Spleen (tissue), 11 donors: ENCODE measurements around the gene RHOU. TPM values are rescaled to one million over a fixed set of nuclear protein-coding genes. Genes with fewer than 3 reads are reported as not detected.

Experiments
- DNase-seq: peaks from one replicate; pipeline ENCODE4 v3.0.0-alpha.2; 2020
- H3K27ac ChIP-seq, 8 donors: fragments of 200-600 bp; sonication (generic) in 7 of 8; 1 replicate in 4 of 8; 2 replicates in 4 of 8; pipeline versions ENCODE4 v1.5.0 to v1.8.0; 2016 to 2021; ENCODE audit warnings: inconsistent platforms in 4 of 8, mild to moderate bottlenecking in 4 of 8, moderate library complexity in 1 of 8
- H3K27me3 ChIP-seq, 7 donors: fragments of 200-600 bp; sonication (generic) in 6 of 7; replicated peaks in 1 of 7; 1 replicate in 4 of 7; 2 replicates in 3 of 7; pipeline versions ENCODE4 v1.5.0 to v1.8.0; 2016 to 2021; ENCODE audit warnings: inconsistent platforms in 3 of 7, mild to moderate bottlenecking in 1 of 7
- H3K36me3 ChIP-seq, 6 donors: fragments of 200-600 bp; sonication (generic) in 5 of 6; 1 replicate in 4 of 6; 2 replicates in 2 of 6; pipeline versions ENCODE4 v1.5.0 to v1.8.0; 2016 to 2021; ENCODE audit warnings: inconsistent platforms in 2 of 6
- H3K4me1 ChIP-seq, 6 donors: fragments of 200-600 bp; sonication (generic) in 5 of 6; 1 replicate in 3 of 6; 2 replicates in 3 of 6; pipeline versions ENCODE4 v1.5.0 to v1.8.0; 2016 to 2021; ENCODE audit warnings: inconsistent platforms in 3 of 6
- H3K4me3 ChIP-seq, 8 donors: fragments of 200-600 bp; sonication (generic) in 7 of 8; 1 replicate in 4 of 8; 2 replicates in 4 of 8; pipeline versions ENCODE4 v1.5.0 to v1.8.0; 2016 to 2021; ENCODE audit warnings: inconsistent platforms in 4 of 8, mild to moderate bottlenecking in 4 of 8, moderate library complexity in 2 of 8
- H3K9me3 ChIP-seq, 8 donors: fragments of 200-600 bp; sonication (generic) in 7 of 8; 1 replicate in 4 of 8; 2 replicates in 4 of 8; pipeline versions ENCODE4 v1.5.0 to v1.8.0; 2016 to 2021; ENCODE audit warnings: inconsistent platforms in 4 of 8
- POLR2A ChIP-seq, 3 donors: fragments of 450-650 bp; IDR thresholded peaks; one replicate each; pipeline ENCODE4 v1.5.1; 2017; ENCODE audit warnings: antibody characterized with exemption in 3 of 3, mild to moderate bottlenecking in 1 of 3
- POLR2AphosphoS5 ChIP-seq, 3 donors: sonication (generic); formaldehyde crosslinking; IDR thresholded peaks; one replicate each; pipeline ENCODE4 v1.5.1; 2017; ENCODE audit warnings: antibody characterized with exemption in 3 of 3
- WGBS, 5 donors: extraction: QIAGEN DNeasy Blood & Tissue Kit in 3 of 5; methylation state at CpG; one replicate each; pipeline versions ENCODE4 v1.1.5 to v1.1.7; 2013 to 2018; 5-methylcytosine and 5-hydroxymethylcytosine counted together
- intact Hi-C: fragments of 100-400 bp; cut with DNase I; formaldehyde crosslinking; loops from one replicate; pipeline ENCODE4 v1.15.0; 2023; ENCODE audit warnings: low total_unique reads
- polyA plus RNA-seq, 3 donors: library from polyadenylated mRNA; stranded (reverse); fragments of 200-250 nt; gene quantifications; one replicate each; pipeline ENCODE4 v1.2.1, GENCODE V29; 2013
- total RNA-seq, 7 donors: library from RNA; depleted of rRNA in 3 of 7; stranded (reverse); fragments of >200 nt in 3 of 7; fragmentation: NEBNext Ultra II Directional in 4 of 7; extraction: Animal tissue kit (Norgen Biotek cat#: 25700) in 4 of 7; gene quantifications; one replicate each; pipeline versions ENCODE4 v1.1.0 to v1.2.1, GENCODE V29; 2016 to 2021
- TF ChIP-seq, protein P1 (sequence below), 11 experiments: fragments of 200-600 bp in 7 of 11; fragments of 450-650 bp in 4 of 11; sonication (generic) in 4 of 11; IDR thresholded peaks in 8 of 11; conservative IDR thresholded peaks in 3 of 11; 1 replicate in 7 of 11; 2 replicates in 4 of 11; pipeline versions ENCODE4 v1.4.0 to v1.8.0; 2016 to 2021; ENCODE audit warnings: antibody characterized with exemption in 11 of 11, inconsistent platforms in 4 of 11, mild to moderate bottlenecking in 1 of 11
- donor health status: healthy with polysubstance abuse.
- donor health status: DM: no; HTN: no; CAD: no; lungs with moderate emphysema.
- donor health status: DM: no; HTN: no; CAD: no.
- donor health status: Bipolar disorder and iron deficiency.
- donor health status: healthy.
- donor health status: DM: no; HTN: no; CAD: no.
- donor health status: DM: yes; HTN: yes; CAD: no.

RHOU gene
- total and polyA plus RNA-seq, 10 donors: 5.7 to 55.7 (median 25.1) TPM

DNA sequence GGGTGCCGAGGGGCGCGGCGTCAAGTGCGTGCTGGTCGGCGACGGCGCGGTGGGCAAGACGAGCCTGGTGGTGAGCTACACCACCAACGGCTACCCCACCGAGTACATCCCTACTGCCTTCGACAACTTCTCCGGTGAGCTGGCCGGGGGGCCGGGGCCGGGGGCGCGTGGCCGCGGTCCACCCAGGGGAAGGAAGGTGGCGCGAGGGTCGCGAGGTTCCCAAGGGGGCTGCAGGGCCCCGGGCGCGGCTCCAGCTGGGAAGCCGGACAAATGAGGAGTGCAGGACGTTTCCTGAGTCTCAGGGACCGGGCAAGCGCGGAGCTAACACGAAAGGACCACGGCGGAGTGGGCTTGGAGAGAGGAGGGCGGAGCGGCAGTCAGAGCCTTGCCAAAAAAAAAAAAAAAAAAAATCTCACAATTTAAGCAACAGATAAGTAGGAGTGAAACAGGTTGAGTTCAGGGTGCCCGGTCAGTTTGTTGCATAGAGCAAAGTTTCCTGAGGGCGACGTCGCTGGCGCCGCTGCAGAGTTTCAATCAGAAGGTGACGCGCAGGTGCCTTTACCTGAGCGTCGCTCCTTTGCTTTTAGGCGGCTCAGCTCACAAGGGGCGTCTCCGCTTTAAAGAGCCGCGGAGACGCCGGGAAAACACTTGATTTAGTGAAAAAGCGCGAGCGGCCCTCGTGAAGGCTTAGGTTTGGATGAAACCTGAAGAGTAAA is 750 bp downstream of the RHOU start:
- H3K27me3 ChIP-seq: peaks cover 0 to 35% (median 10%) of the 10 kb centered on the region in 7 donors

DNA sequence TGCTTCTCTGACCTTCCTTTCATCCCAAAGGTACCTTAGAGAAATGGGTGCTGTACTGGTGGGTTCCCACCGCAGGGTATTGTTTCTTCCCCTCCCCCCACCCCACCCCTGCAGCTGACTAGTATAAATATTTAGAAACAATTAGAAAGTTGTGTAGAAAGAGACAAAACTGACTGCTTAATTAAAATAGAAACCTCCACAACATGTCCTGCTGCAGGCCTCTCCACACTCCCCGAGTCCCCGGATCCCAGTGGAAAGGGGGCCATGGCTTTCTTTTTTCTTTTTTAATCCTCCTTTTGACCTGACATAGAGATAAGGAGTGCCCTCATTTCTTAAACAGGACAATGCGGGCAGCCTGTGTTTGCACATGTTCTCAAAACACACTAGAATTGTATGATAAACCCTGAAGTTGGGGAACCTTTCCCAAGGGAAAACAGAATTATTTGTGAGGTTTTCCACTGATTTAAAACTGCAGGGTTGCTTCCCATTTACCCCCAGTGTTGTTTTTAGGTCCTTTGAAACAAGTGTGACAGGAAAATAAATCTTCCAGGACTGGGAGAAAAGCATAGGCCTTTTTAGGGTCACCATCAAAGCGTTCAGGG is 1.7 kb downstream of the RHOU start:
- H3K4me1 ChIP-seq: peaks cover 9 to 76% (median 44%) of the 10 kb centered on the region in 6 donors
- no peak for DNase-seq
- peaks cover 0 to 42% (median 0%) of the 10 kb centered on the region in 6 donors for H3K36me3 ChIP-seq
- WGBS, 5 donors: 57 to 71% (median 61%) methylated on average over 5 of the region's 5 CpGs
- peaks cover 0 to 35% (median 10%) of the 10 kb centered on the region in 7 donors for H3K27me3 ChIP-seq
- H3K9me3 ChIP-seq: no peaks in the 10 kb centered on the region
- H3K27ac ChIP-seq: peak overlapping the region; percentile 80 to 94 (median 91)
- peak overlapping the region; percentile 54 to 82 (median 70) for H3K4me3 ChIP-seq
- TF ChIP-seq POLR2AphosphoS5 (IDR thresholded peaks at IDR 0.05): no peak
- no peak for TF ChIP-seq POLR2A (IDR thresholded peaks at IDR 0.05)
- TF ChIP-seq, protein P1, sequence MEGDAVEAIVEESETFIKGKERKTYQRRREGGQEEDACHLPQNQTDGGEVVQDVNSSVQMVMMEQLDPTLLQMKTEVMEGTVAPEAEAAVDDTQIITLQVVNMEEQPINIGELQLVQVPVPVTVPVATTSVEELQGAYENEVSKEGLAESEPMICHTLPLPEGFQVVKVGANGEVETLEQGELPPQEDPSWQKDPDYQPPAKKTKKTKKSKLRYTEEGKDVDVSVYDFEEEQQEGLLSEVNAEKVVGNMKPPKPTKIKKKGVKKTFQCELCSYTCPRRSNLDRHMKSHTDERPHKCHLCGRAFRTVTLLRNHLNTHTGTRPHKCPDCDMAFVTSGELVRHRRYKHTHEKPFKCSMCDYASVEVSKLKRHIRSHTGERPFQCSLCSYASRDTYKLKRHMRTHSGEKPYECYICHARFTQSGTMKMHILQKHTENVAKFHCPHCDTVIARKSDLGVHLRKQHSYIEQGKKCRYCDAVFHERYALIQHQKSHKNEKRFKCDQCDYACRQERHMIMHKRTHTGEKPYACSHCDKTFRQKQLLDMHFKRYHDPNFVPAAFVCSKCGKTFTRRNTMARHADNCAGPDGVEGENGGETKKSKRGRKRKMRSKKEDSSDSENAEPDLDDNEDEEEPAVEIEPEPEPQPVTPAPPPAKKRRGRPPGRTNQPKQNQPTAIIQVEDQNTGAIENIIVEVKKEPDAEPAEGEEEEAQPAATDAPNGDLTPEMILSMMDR (IDR thresholded peaks at IDR 0.05 in 8 of 11, conservative IDR thresholded peaks at IDR 0.05 in 3 of 11): no peak
- intact Hi-C loops: loop anchor here (5.0 kb wide), 1 partner anchor 485 kb away; no protein-coding TSS in a partner anchor

More for the DNA sequence above, 750 bp downstream of the RHOU start:
- intact Hi-C loops: loop anchor here (5.0 kb wide), 1 partner anchor 486 kb away; no protein-coding TSS in a partner anchor
- H3K4me3 ChIP-seq: peak overlapping the region; percentile 54 to 82 (median 70)
- peak in 1 of 3 donors; percentile 34 for TF ChIP-seq POLR2AphosphoS5 (IDR thresholded peaks at IDR 0.05)
- TF ChIP-seq POLR2A (IDR thresholded peaks at IDR 0.05): no peak
- H3K27ac ChIP-seq: peak overlapping the region; percentile 80 to 94 (median 91)
- H3K36me3 ChIP-seq: peaks cover 0 to 33% (median 0%) of the 10 kb centered on the region in 6 donors
- 3 to 11% (median 6%) methylated on average over 30 to 60 of the region's 60 CpGs for WGBS, 5 donors
- no peaks in the 10 kb centered on the region for H3K9me3 ChIP-seq
- DNase-seq: peak; percentile 86
- peaks cover 9 to 68% (median 41%) of the 10 kb centered on the region in 6 donors for H3K4me1 ChIP-seq

DNA sequence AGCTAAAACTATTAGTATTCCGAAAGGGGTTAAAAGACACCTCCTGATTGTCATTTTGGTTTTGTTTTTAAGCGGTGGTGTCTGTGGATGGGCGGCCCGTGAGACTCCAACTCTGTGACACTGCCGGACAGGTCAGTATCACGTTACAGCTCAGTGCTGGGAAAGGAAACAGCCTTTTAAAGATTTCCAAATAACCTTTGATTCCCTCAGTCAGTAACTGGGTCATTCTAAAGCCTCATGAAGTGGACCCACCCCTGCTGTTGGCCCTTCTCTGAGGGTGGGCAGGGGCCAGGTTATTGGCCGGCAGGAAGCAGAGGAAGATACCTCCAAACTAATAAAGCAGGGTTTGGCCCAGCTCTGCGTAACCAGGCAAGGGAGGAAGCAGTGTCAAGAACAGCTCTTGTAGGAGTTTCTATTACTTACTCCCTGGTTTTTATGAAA is 2.3 kb downstream of the RHOU start:
- WGBS, 5 donors: 47 to 70% (median 59%) methylated on average over 8 of the region's 8 CpGs
- no peak for DNase-seq
- Histone ChIP-seq H3K27me3 (peaks cover 0 to 35% (median 10%) of the 10 kb centered on the region in 7 donors), H3K36me3 (peaks cover 0 to 49% (median 0%) of the 10 kb centered on the region in 6 donors), H3K4me3 (peak overlapping the region; percentile 8 to 82 (median 70)), H3K27ac (peak overlapping the region; percentile 39 to 94 (median 91)), H3K4me1 (peaks cover 9 to 82% (median 47%) of the 10 kb centered on the region in 6 donors), H3K9me3 (no peaks in the 10 kb centered on the region)
- TF ChIP-seq POLR2AphosphoS5 (IDR thresholded peaks at IDR 0.05): peak in 2 of 3 donors; percentile 20 to 31
- TF ChIP-seq, protein P1 (IDR thresholded peaks at IDR 0.05 in 8 of 11, conservative IDR thresholded peaks at IDR 0.05 in 3 of 11): no peak
- intact Hi-C loops: loop anchor here (5.0 kb wide), 1 partner anchor 485 kb away; no protein-coding TSS in a partner anchor

- peak overlapping the region in 1 of 8 donors; percentile 82 for H3K4me3 ChIP-seq
- peak overlapping the region in 1 of 8 donors; percentile 93 for H3K27ac ChIP-seq
- intact Hi-C loops: loop anchor here (5.0 kb wide), 1 partner anchor 482 kb away; no protein-coding TSS in a partner anchor
- H3K27me3 ChIP-seq: peaks cover 0 to 18% (median 10%) of the 10 kb centered on the region in 7 donors
- TF ChIP-seq, protein P1 (IDR thresholded peaks at IDR 0.05 in 8 of 11, conservative IDR thresholded peaks at IDR 0.05 in 3 of 11): no peak
- TF ChIP-seq POLR2A (IDR thresholded peaks at IDR 0.05): no peak
- TF ChIP-seq POLR2AphosphoS5 (IDR thresholded peaks at IDR 0.05): no peak
- peaks cover 8 to 76% (median 42%) of the 10 kb centered on the region in 6 donors for H3K4me1 ChIP-seq
- H3K36me3 ChIP-seq: peaks cover 0 to 71% (median 17%) of the 10 kb centered on the region in 6 donors
- H3K9me3 ChIP-seq: no peaks in the 10 kb centered on the region
- 76 to 93% (median 84%) methylated on average over 4 of the region's 4 CpGs for WGBS, 5 donors
- no peak for DNase-seq
These were observed 4.5 kb downstream of the RHOU start for GRCh38 chr1:228739826-228740225.
